Psoas muscle (tissue), 8 donors: ENCODE data around the gene ZMAT3. TPM values are rescaled to one million over a fixed set of nuclear protein-coding genes. Genes with fewer than 3 reads are reported as not detected.

Source experiments
- ATAC-seq, 4 donors: fragments of 200-7000 bp; cut with Tn5 transposase; one replicate each; pipeline ENCODE4 v1.9.1; 2020; ENCODE audit warnings: moderate library complexity in 3 of 4, mild to moderate bottlenecking in 2 of 4
- DNase-seq, 2 donors: peaks; one replicate each; pipeline ENCODE4 v3.0.0-alpha.2; 2020
- H3K27ac ChIP-seq: fragments of 200-600 bp; one replicate; pipeline ENCODE4 v1.8.0; 2022
- H3K27me3 ChIP-seq, 3 donors: fragments of 200-600 bp in 1 of 3; one replicate each; pipeline versions ENCODE4 v1.6.1 to v1.8.0; 2013 to 2022; ENCODE audit warnings: low read length in 2 of 3, mild to moderate bottlenecking in 2 of 3, moderate library complexity in 1 of 3; ENCODE audit not compliant: insufficient read depth in 3 of 3
- H3K36me3 ChIP-seq, 2 donors: fragments of 200-600 bp in 1 of 2; one replicate each; pipeline versions ENCODE4 v1.6.1 to v1.8.0; 2013 to 2022; ENCODE audit warnings: low read depth in 1 of 2, mild to moderate bottlenecking in 1 of 2, moderate library complexity in 1 of 2; ENCODE audit not compliant: insufficient read depth in 1 of 2
- H3K4me1 ChIP-seq: fragments of 200-600 bp; one replicate; pipeline ENCODE4 v1.8.0; 2022
- H3K4me3 ChIP-seq: fragments of 200-600 bp; one replicate; pipeline ENCODE4 v1.8.0; 2022; ENCODE audit warnings: mild to moderate bottlenecking
- H3K9me3 ChIP-seq: fragments of 200-600 bp; one replicate; pipeline ENCODE4 v1.8.0; 2022
- WGBS, 3 donors: extraction: QIAGEN DNeasy Blood & Tissue Kit; methylation state at CpG; one replicate each; pipeline versions ENCODE4 v1.1.6 to v1.1.7; 2013; 5-methylcytosine and 5-hydroxymethylcytosine counted together
- intact Hi-C, 2 donors: fragments of 100-400 bp; cut with DNase I; formaldehyde crosslinking; loops; one replicate each; pipeline versions ENCODE4 v1.11.0 to v1.14.2; 2022
- polyA plus RNA-seq, 3 donors: library from polyadenylated mRNA; stranded (reverse); fragments of 200-250 nt; gene quantifications; one replicate each; pipeline ENCODE4 v1.2.3, GENCODE V29; 2013
- total RNA-seq, 4 donors: library from RNA; stranded (reverse); fragmentation: NEBNext Ultra II Directional in 2 of 4; extraction: Animal tissue kit (Norgen Biotek cat#: 25700) in 2 of 4; gene quantifications; one replicate each; pipeline versions ENCODE4 v1.2.1 to v1.2.4, GENCODE V29; 2021 to 2023
- TF ChIP-seq, protein P1 (sequence below): fragments of 200-600 bp; IDR thresholded peaks from one replicate; pipeline ENCODE4 v1.8.0; 2022; ENCODE audit warnings: antibody characterized with exemption
- donor health status: healthy with polysubstance abuse.
- donor health status: DM: no; HTN: no; CAD: no; lungs with moderate emphysema.
- donor health status: Bipolar disorder and iron deficiency.
- donor health status: healthy.
- donor health status: DM: yes; HTN: yes; CAD: no.
- donor health status: DM: no; HTN: no; CAD: no.
- donor health status: DM: no; HTN: no; CAD: no.
- donor health status: DM: yes; HTN: yes; CAD: no.

Gene ZMAT3
- total and polyA plus RNA-seq, 7 donors: 2.0 to 12.7 (median 6.7) TPM

DNA sequence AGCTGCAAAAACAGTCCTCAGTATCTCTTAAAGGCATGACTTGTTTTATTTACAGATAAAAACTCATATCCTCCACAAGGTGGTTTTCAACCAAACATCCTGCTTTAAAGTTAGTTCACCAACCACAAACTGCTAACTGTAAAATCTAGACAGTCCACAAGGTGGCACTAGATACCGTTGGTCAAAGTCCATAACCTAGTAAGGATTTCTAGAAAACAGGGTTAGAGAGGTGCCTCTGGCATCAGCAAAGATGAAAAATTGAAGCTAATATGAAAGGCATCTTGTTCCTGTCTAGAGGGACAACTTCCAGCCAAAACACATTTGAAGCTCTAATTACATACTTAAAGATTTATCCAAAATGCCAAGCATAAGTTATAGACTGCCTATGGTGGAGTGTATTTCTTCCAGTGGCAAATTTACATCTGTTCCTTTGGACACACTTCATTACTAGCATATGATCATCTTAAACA lies 56.0 kb downstream of the ZMAT3 start:
- Histone ChIP-seq H3K4me1 (no peaks in the 10 kb centered on the region), H3K27me3 (no peaks in the 10 kb centered on the region), H3K4me3 (no peak overlapping the region), H3K36me3 (no peaks in the 10 kb centered on the region), H3K27ac (no peak overlapping the region), H3K9me3 (no peaks in the 10 kb centered on the region)
- WGBS, 3 donors: 0 to 3% (median 2%) methylated on average over 1 of the region's 1 CpG
- DNase-seq (no peak), ATAC-seq (peak; percentile 61 to 87 (median 80))
- TF ChIP-seq, protein P1, sequence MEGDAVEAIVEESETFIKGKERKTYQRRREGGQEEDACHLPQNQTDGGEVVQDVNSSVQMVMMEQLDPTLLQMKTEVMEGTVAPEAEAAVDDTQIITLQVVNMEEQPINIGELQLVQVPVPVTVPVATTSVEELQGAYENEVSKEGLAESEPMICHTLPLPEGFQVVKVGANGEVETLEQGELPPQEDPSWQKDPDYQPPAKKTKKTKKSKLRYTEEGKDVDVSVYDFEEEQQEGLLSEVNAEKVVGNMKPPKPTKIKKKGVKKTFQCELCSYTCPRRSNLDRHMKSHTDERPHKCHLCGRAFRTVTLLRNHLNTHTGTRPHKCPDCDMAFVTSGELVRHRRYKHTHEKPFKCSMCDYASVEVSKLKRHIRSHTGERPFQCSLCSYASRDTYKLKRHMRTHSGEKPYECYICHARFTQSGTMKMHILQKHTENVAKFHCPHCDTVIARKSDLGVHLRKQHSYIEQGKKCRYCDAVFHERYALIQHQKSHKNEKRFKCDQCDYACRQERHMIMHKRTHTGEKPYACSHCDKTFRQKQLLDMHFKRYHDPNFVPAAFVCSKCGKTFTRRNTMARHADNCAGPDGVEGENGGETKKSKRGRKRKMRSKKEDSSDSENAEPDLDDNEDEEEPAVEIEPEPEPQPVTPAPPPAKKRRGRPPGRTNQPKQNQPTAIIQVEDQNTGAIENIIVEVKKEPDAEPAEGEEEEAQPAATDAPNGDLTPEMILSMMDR: peak; percentile 87
- intact Hi-C loops: loop anchor here (2.0 to 10.0 kb wide), 4 partner anchors 132 to 549 kb away; partner anchors contain the start of genes ACTL6A (in 1 of the 2) and PIK3CA (in 1 of the 2)

GRCh38 chr3:179005706-179006105 lies 65.9 kb downstream of the ZMAT3 start:
- intact Hi-C loops: no loop called here
- DNase-seq (no peak), ATAC-seq (no peak)
- H3K9me3 ChIP-seq: no peaks in the 10 kb centered on the region
- no peak overlapping the region for H3K4me3 ChIP-seq
- whole genome bisulfite sequencing, 3 donors: 97 to 98% (median 97%) methylated on average over 2 of the region's 2 CpGs
- H3K27me3 ChIP-seq: no peaks in the 10 kb centered on the region
- no peaks in the 10 kb centered on the region for H3K36me3 ChIP-seq
- H3K27ac ChIP-seq: no peak overlapping the region
- no peaks in the 10 kb centered on the region for H3K4me1 ChIP-seq
- TF ChIP-seq, protein P1: no peak

DNA sequence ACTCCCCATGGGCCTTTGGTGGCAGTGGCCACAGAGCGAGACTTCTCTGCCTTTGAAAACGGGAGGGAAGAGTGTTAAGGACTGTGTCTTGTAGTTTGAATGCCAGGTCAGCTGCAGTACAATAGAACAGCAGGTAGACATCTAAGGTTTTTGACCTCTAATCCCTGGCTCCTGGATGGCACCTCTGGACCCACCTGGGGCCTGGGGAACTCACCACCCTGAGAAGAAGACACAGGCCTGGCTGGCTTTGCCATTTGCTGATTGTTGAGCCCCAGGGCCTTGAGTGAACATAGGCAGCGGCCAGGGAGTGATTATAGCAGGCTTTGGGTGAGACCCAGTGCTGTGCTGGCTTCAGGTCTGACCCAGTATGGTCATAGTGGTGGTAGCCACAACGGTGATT lies 66.4 kb downstream of the ZMAT3 start:
- no peak overlapping the region for H3K27ac ChIP-seq
- 87 to 95% (median 92%) methylated on average over 4 of the region's 4 CpGs for WGBS, 3 donors
- H3K36me3 ChIP-seq: no peaks in the 10 kb centered on the region
- no peak overlapping the region for H3K4me3 ChIP-seq
- H3K4me1 ChIP-seq: no peaks in the 10 kb centered on the region
- no peaks in the 10 kb centered on the region for H3K27me3 ChIP-seq
- ATAC-seq: no peak
- no peaks in the 10 kb centered on the region for H3K9me3 ChIP-seq
- intact Hi-C loops: no loop called here
- no peak for DNase-seq
- TF ChIP-seq, protein P1: no peak

DNA sequence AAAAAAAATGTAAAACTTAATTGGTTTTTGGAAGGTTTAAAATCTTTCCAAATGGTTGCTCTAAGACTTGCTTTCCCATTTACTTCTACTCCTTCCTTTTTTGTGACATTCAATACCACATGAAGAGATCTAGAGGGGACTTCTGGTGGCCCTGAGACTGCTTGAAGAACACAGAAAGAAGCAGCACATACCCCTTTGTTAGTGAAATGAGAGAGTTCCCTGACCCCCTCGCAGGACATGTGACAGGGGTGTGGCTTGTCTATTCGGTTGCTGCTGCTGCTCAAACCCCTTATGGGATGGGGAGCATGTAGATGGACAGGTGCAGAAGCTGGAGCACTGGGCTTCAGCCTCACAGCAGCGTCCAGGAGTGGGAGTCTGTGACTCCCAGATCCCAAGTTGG lies 71.0 kb downstream of the ZMAT3 start:
- ATAC-seq (no peak), DNase-seq (no peak)
- H3K4me1 ChIP-seq: no peaks in the 10 kb centered on the region
- TF ChIP-seq, protein P1: no peak
- H3K4me3 ChIP-seq: no peak overlapping the region
- 49 to 67% (median 56%) methylated on average over 3 of the region's 3 CpGs for WGBS, 3 donors
- intact Hi-C loops: no loop called here
- no peak overlapping the region for H3K27ac ChIP-seq
- no peaks in the 10 kb centered on the region for H3K27me3 ChIP-seq
- no peaks in the 10 kb centered on the region for H3K36me3 ChIP-seq
- H3K9me3 ChIP-seq: no peaks in the 10 kb centered on the region

DNA sequence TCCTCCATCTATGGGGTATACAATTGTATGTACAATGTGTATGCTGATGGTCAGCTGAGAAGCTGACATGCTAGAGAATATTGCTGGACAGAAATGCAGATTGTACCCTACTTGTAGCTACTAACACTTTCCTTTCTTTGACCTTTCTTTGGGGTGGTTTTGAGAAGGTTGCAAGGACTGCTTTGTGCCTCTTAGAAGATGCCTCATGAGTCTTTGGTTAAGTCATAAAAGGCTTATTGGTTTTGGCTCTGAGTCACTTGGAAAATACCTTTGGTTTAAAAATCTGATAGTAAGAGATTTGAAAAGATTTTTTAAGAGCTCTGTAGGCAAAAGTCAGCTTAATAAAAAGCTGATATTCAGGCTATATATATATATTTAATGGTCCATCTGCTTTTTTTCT lies 71.5 kb downstream of the ZMAT3 start:
- DNase-seq: no peak
- Histone ChIP-seq H3K4me3 (no peak overlapping the region), H3K4me1 (no peaks in the 10 kb centered on the region), H3K27ac (no peak overlapping the region), H3K36me3 (no peaks in the 10 kb centered on the region), H3K27me3 (no peaks in the 10 kb centered on the region), H3K9me3 (no peaks in the 10 kb centered on the region)
- TF ChIP-seq, protein P1: no peak
- no peak for ATAC-seq
- intact Hi-C loops: no loop called here
